ENCODE measurements around the gene PCSK4.

PCSK4 gene

DNA sequence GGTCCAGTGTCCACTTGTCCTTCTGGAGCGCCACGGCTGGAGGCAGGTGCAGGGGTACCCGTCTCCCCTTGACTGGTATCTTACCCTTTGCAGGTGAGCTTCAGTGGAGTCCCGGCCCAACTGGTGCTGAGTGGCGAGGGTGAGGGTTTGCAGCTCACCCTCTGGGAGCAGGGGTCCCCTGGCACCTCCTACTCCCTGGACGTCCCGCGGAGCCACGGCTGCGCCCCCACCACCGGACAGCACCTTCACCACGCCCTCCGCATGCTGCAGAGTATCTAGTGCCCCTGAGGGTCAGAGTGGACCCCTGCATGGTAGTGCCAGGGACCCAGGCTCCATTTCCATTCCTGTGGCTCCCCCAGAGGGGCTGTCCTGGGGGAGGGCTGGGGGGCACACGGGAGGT is 44.8 kb upstream of the PCSK4 start:
- Histone ChIP-seq H3K4me2 (ENCODE audit: low read depth, low read length, poor library complexity, severe bottlenecking) (no peak overlapping the region), H3K9ac (ENCODE audit: low read length) (no peak overlapping the region), H3F3A (ENCODE audit: insufficient read depth) (no peaks in the 10 kb centered on the region), H4K20me1 (ENCODE audit: low read depth, low read length) (no peaks in the 10 kb centered on the region), H3K4me3 (ENCODE audit: insufficient read depth, low read length, poor library complexity, severe bottlenecking) (no peak overlapping the region), H3K27me3 (ENCODE audit: low read length) (no peaks in the 10 kb centered on the region), H3K79me2 (ENCODE audit: insufficient read depth, low read length) (no peaks in the 10 kb centered on the region), H2AFZ (ENCODE audit: low read depth, low read length, severe bottlenecking) (no peak overlapping the region), H3K9me2 (replicated peaks; ENCODE audit: insufficient read depth, low read length) (no peaks in the 10 kb centered on the region), H3K27ac (ENCODE audit: low read depth, low read length) (no peak overlapping the region), H3K36me3 (ENCODE audit: low read length) (no peaks in the 10 kb centered on the region), H3K9me3 (ENCODE audit: insufficient read depth, low read length) (no peaks in the 10 kb centered on the region)
- TF ChIP-seq EZH2phosphoT487 (conservative IDR thresholded peaks at IDR 0.05; ENCODE audit: low read length), result no peak
- TF ChIP-seq, protein P1, sequence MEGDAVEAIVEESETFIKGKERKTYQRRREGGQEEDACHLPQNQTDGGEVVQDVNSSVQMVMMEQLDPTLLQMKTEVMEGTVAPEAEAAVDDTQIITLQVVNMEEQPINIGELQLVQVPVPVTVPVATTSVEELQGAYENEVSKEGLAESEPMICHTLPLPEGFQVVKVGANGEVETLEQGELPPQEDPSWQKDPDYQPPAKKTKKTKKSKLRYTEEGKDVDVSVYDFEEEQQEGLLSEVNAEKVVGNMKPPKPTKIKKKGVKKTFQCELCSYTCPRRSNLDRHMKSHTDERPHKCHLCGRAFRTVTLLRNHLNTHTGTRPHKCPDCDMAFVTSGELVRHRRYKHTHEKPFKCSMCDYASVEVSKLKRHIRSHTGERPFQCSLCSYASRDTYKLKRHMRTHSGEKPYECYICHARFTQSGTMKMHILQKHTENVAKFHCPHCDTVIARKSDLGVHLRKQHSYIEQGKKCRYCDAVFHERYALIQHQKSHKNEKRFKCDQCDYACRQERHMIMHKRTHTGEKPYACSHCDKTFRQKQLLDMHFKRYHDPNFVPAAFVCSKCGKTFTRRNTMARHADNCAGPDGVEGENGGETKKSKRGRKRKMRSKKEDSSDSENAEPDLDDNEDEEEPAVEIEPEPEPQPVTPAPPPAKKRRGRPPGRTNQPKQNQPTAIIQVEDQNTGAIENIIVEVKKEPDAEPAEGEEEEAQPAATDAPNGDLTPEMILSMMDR (IDR thresholded peaks at IDR 0.05; ENCODE audit: insufficient read depth, low read length, poor library complexity, severe bottlenecking), result no peak

DNA sequence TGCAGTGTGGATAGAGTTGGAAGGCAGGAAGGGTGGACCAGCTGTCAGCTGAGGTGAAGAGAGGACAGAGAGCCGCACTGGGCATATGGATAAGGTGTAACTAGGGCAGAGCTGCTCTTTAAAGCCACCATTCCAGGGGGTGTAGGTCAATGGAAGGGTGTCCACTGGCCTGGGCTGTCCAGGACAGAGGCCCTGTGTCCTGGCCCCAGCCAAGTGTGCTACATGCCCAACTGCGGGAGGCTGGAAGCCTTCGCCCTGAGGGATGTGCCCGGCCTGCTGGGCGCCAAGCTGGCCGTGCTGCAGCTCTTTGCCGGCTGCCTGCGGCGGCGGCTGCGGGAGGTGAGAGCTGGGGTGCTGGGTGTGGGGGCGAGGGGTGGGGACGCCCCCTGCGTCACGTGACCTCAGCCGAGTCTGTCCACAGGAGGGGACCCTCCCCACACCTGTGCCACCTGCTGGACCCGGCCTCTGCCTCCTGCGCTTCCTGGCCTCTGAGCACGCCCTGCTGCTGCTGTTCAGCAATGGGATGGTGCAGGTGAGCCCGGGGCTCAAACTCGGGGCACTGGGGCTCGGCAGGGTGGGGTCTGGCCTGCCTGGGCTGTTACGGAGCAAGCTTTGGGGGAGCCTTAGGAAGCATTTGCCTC is 43.5 kb upstream of the PCSK4 start:
- Histone ChIP-seq H3K27me3 (ENCODE audit: low read length) (no peaks in the 10 kb centered on the region), H2AFZ (ENCODE audit: low read depth, low read length, severe bottlenecking) (no peak overlapping the region), H3K79me2 (ENCODE audit: insufficient read depth, low read length) (no peaks in the 10 kb centered on the region), H3K9me3 (ENCODE audit: insufficient read depth, low read length) (no peaks in the 10 kb centered on the region), H3K9ac (ENCODE audit: low read length) (no peak overlapping the region), H3K4me2 (ENCODE audit: low read depth, low read length, poor library complexity, severe bottlenecking) (no peak overlapping the region), H3K36me3 (ENCODE audit: low read length) (no peaks in the 10 kb centered on the region), H3K27ac (ENCODE audit: low read depth, low read length) (no peak overlapping the region), H3K4me3 (ENCODE audit: insufficient read depth, low read length, poor library complexity, severe bottlenecking) (no peak overlapping the region), H3F3A (ENCODE audit: insufficient read depth) (no peaks in the 10 kb centered on the region), H4K20me1 (ENCODE audit: low read depth, low read length) (no peaks in the 10 kb centered on the region), H3K9me2 (replicated peaks; ENCODE audit: insufficient read depth, low read length) (no peaks in the 10 kb centered on the region)
- no peak for TF ChIP-seq EZH2phosphoT487 (conservative IDR thresholded peaks at IDR 0.05; ENCODE audit: low read length)
- TF ChIP-seq, protein P1 (IDR thresholded peaks at IDR 0.05; ENCODE audit: insufficient read depth, low read length, poor library complexity, severe bottlenecking), result no peak

DNA sequence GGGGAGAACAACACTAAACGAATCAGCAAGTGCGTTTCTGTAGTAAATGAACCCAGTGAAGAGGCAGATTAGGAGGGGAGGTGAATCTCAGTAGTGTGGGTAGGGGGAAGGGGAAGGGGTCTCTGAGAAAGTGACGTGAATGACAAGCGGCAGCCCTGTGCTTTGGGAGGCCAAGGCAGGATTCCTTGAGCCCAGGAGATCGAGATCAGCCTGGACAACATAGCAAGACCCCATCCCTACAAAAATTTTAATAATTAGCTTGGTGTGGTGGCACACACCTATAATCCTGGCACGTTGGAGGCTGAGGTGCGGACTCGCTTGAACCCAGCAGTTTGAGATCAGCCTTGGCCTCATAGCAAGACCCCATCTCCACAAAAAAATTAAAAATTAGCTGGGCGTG is 41.9 kb upstream of the PCSK4 start:
- Histone ChIP-seq H3K9ac (ENCODE audit: low read length) (no peak overlapping the region), H3K27ac (ENCODE audit: low read depth, low read length) (no peak overlapping the region), H3K27me3 (ENCODE audit: low read length) (no peaks in the 10 kb centered on the region), H3K36me3 (ENCODE audit: low read length) (no peaks in the 10 kb centered on the region), H3K4me3 (ENCODE audit: insufficient read depth, low read length, poor library complexity, severe bottlenecking) (no peak overlapping the region), H3K4me2 (ENCODE audit: low read depth, low read length, poor library complexity, severe bottlenecking) (no peak overlapping the region), H3K79me2 (ENCODE audit: insufficient read depth, low read length) (no peaks in the 10 kb centered on the region), H2AFZ (ENCODE audit: low read depth, low read length, severe bottlenecking) (no peak overlapping the region), H3K9me3 (ENCODE audit: insufficient read depth, low read length) (no peaks in the 10 kb centered on the region), H3F3A (ENCODE audit: insufficient read depth) (no peaks in the 10 kb centered on the region), H3K9me2 (replicated peaks; ENCODE audit: insufficient read depth, low read length) (no peaks in the 10 kb centered on the region), H4K20me1 (ENCODE audit: low read depth, low read length) (no peaks in the 10 kb centered on the region)
- no peak for TF ChIP-seq EZH2phosphoT487 (conservative IDR thresholded peaks at IDR 0.05; ENCODE audit: low read length)
- TF ChIP-seq, protein P1 (IDR thresholded peaks at IDR 0.05; ENCODE audit: insufficient read depth, low read length, poor library complexity, severe bottlenecking), result no peak

Data from SU-DHL-6 (cell line).